Osteoblast (primary cell): ENCODE results near the gene THRA. TPM values are rescaled to one million over a fixed set of nuclear protein-coding genes. Genes with fewer than 3 reads are reported as not detected.

ENCODE experiments used
- DNase-seq: peaks from one replicate; pipeline ENCODE4 v3.0.0; 2011; ENCODE audit warnings: low spot score, mixed read lengths; ENCODE audit not compliant: insufficient read length; ENCODE audit errors: missing footprints
- H2AFZ ChIP-seq: 2 replicates; pipeline ENCODE4 v1.6.0; 2011; ENCODE audit warnings: mild to moderate bottlenecking, low read length
- H3K27ac ChIP-seq: 2 replicates; pipeline ENCODE4 v1.5.1; 2011; ENCODE audit warnings: mild to moderate bottlenecking, low read depth, low read length, moderate library complexity
- H3K27me3 ChIP-seq: 2 replicates; pipeline ENCODE4 v1.6.0; 2012; ENCODE audit warnings: mild to moderate bottlenecking, control low read depth, inconsistent platforms, low read length, moderate library complexity; ENCODE audit not compliant: insufficient read depth
- H3K36me3 ChIP-seq: 2 replicates; pipeline ENCODE4 v1.5.1; 2011; ENCODE audit warnings: mild to moderate bottlenecking, low read length, control low read depth, moderate library complexity; ENCODE audit not compliant: insufficient read depth
- H3K4me1 ChIP-seq: 2 replicates; pipeline ENCODE4 v1.5.1; 2011; ENCODE audit warnings: mild to moderate bottlenecking, low read length, control low read depth, moderate library complexity; ENCODE audit not compliant: insufficient read depth
- H3K4me2 ChIP-seq: 2 replicates; pipeline ENCODE4 v1.6.0; 2011; ENCODE audit warnings: mild to moderate bottlenecking, low read length; ENCODE audit not compliant: insufficient read depth
- H3K4me3 ChIP-seq: fragments of 200-600 bp; sonication (generic); 3 replicates; pipeline ENCODE4 v1.5.1; 2012; ENCODE audit warnings: mild to moderate bottlenecking, low read length, inconsistent platforms; ENCODE audit not compliant: insufficient read depth
- H3K79me2 ChIP-seq: 2 replicates; pipeline ENCODE4 v1.6.0; 2012; ENCODE audit warnings: mild to moderate bottlenecking, low read length, control low read depth, inconsistent platforms; ENCODE audit not compliant: insufficient read depth
- H3K9me3 ChIP-seq: 2 replicates; pipeline ENCODE4 v1.5.1; 2011; ENCODE audit warnings: low read depth, low read length, control low read depth
- H4K20me1 ChIP-seq: 2 replicates; pipeline ENCODE4 v1.6.0; 2012; ENCODE audit warnings: mild to moderate bottlenecking, low read length, control low read depth; ENCODE audit not compliant: insufficient read depth
- CTCF ChIP-seq: IDR thresholded peaks from 2 replicates; pipeline ENCODE4 v1.5.1; 2011; ENCODE audit warnings: mild to moderate bottlenecking, low read depth, low read length, moderate library complexity; ENCODE audit errors: extremely low read depth
- total RNA-seq: library from RNA; depleted of rRNA; stranded (reverse); fragments of >200 nt; gene quantifications from 2 replicates; pipeline ENCODE4 v1.2.3, GENCODE V29; 2012

THRA gene
- total RNA-seq, 1 donor = 33.3 TPM

GRCh38 chr17:40092581-40092980 is 29.8 kb downstream of the THRA start:
- H3K4me2 ChIP-seq = no peak overlapping the region

GRCh38 chr17:40093005-40093579 is 30.3 kb downstream of the THRA start:
- Histone ChIP-seq H3K27me3 (no peaks in the 10 kb centered on the region), H3K79me2 (peaks cover 14% of the 10 kb centered on the region), H3K9me3 (no peaks in the 10 kb centered on the region), H3K4me3 (no peak overlapping the region), H3K36me3 (peaks cover 54% of the 10 kb centered on the region), H3K27ac (peak overlapping the region; percentile 2), H3K4me1 (peaks cover 9% of the 10 kb centered on the region), H3K4me2 (no peak overlapping the region), H2AFZ (no peak overlapping the region), H4K20me1 (peaks cover 2% of the 10 kb centered on the region)
- no peak for TF ChIP-seq CTCF
- peak; percentile 52 for DNase-seq

More at GRCh38 chr17:40092581-40092980, 29.8 kb downstream of the THRA start:
- no peak overlapping the region for H3K4me3 ChIP-seq
- peaks cover 55% of the 10 kb centered on the region for H3K36me3 ChIP-seq
- H3K79me2 ChIP-seq = peaks cover 9% of the 10 kb centered on the region
- no peak overlapping the region for H3K27ac ChIP-seq
- H4K20me1 ChIP-seq = no peaks in the 10 kb centered on the region
- no peak for TF ChIP-seq CTCF
- no peaks in the 10 kb centered on the region for H3K27me3 ChIP-seq
- H2AFZ ChIP-seq = no peak overlapping the region
- DNase-seq = peak; percentile 88
- H3K9me3 ChIP-seq = no peaks in the 10 kb centered on the region
- peaks cover 4% of the 10 kb centered on the region for H3K4me1 ChIP-seq

GRCh38 chr17:40093580-40094201 is 30.9 kb downstream of the THRA start:
- Histone ChIP-seq H3K4me3 (no peak overlapping the region), H3K4me2 (no peak overlapping the region), H3K9me3 (no peaks in the 10 kb centered on the region), H3K36me3 (peaks cover 50% of the 10 kb centered on the region), H3K27ac (peak overlapping the region; percentile 2), H3K27me3 (no peaks in the 10 kb centered on the region), H3K79me2 (peaks cover 18% of the 10 kb centered on the region), H3K4me1 (peaks cover 15% of the 10 kb centered on the region), H2AFZ (no peak overlapping the region), H4K20me1 (peaks cover 4% of the 10 kb centered on the region)
- peak; percentile 73 for DNase-seq
- no peak for TF ChIP-seq CTCF

- Histone ChIP-seq H3K79me2 (peaks cover 24% of the 10 kb centered on the region), H2AFZ (no peak overlapping the region), H3K27ac (no peak overlapping the region), H3K4me1 (peaks cover 16% of the 10 kb centered on the region), H3K4me3 (no peak overlapping the region), H4K20me1 (peaks cover 4% of the 10 kb centered on the region), H3K4me2 (no peak overlapping the region), H3K36me3 (peaks cover 43% of the 10 kb centered on the region), H3K9me3 (no peaks in the 10 kb centered on the region), H3K27me3 (no peaks in the 10 kb centered on the region)
- TF ChIP-seq CTCF = no peak
- DNase-seq = no peak
Observed at GRCh38 chr17:40094874-40095273, 32.1 kb downstream of the THRA start.
